ENCODE results near the gene ANGPTL2.

ANGPTL2 gene

GRCh38 chr9:127061411-127061810 lies 61.0 kb downstream of the ANGPTL2 start:
- no peak for TF ChIP-seq TCF12 (IDR thresholded peaks at IDR 0.05; ENCODE audit: low read depth)
- TF ChIP-seq YY1 (IDR thresholded peaks at IDR 0.05; ENCODE audit: low read depth): no peak
- no peak for TF ChIP-seq USF1 (IDR thresholded peaks at IDR 0.05)
- TF ChIP-seq CEBPB (IDR thresholded peaks at IDR 0.05): no peak
- no peak for TF ChIP-seq FOXM1 (IDR thresholded peaks at IDR 0.05; ENCODE audit: borderline replicate concordance, low read depth)
- TF ChIP-seq RAD21 (IDR thresholded peaks at IDR 0.05; ENCODE audit: low read depth): no peak
- no peak for TF ChIP-seq REST (IDR thresholded peaks at IDR 0.05; ENCODE audit: low read depth)
- no peak for TF ChIP-seq TEAD4 (IDR thresholded peaks at IDR 0.05)
- no peak for TF ChIP-seq MAX (IDR thresholded peaks at IDR 0.05)
- TF ChIP-seq NFIC (IDR thresholded peaks at IDR 0.05): no peak
- TF ChIP-seq EP300 (IDR thresholded peaks at IDR 0.05; ENCODE audit: borderline replicate concordance): no peak
- TF ChIP-seq TAF1 (IDR thresholded peaks at IDR 0.05; ENCODE audit: low read depth): no peak
- TF ChIP-seq ZBTB7A (IDR thresholded peaks at IDR 0.05; ENCODE audit: low read depth): no peak
- no peak for TF ChIP-seq EGR1 (IDR thresholded peaks at IDR 0.05)
- TF ChIP-seq CREB1 (IDR thresholded peaks at IDR 0.05; ENCODE audit: low read depth): no peak

GRCh38 chr9:127059765-127060361 lies 62.6 kb downstream of the ANGPTL2 start:
- no peak for TF ChIP-seq EP300 (IDR thresholded peaks at IDR 0.05; ENCODE audit: borderline replicate concordance)
- no peak for TF ChIP-seq MAX (IDR thresholded peaks at IDR 0.05)
- TF ChIP-seq TEAD4 (IDR thresholded peaks at IDR 0.05): no peak
- no peak for TF ChIP-seq NFIC (IDR thresholded peaks at IDR 0.05)
- no peak for TF ChIP-seq REST (IDR thresholded peaks at IDR 0.05; ENCODE audit: low read depth)
- TF ChIP-seq CEBPB (IDR thresholded peaks at IDR 0.05): no peak
- no peak for TF ChIP-seq EGR1 (IDR thresholded peaks at IDR 0.05)
- no peak for TF ChIP-seq TCF12 (IDR thresholded peaks at IDR 0.05; ENCODE audit: low read depth)
- no peak for TF ChIP-seq FOXM1 (IDR thresholded peaks at IDR 0.05; ENCODE audit: borderline replicate concordance, low read depth)
- no peak for TF ChIP-seq CREB1 (IDR thresholded peaks at IDR 0.05; ENCODE audit: low read depth)
- TF ChIP-seq RAD21 (IDR thresholded peaks at IDR 0.05; ENCODE audit: low read depth): no peak
- TF ChIP-seq TAF1 (IDR thresholded peaks at IDR 0.05; ENCODE audit: low read depth): no peak
- TF ChIP-seq USF1 (IDR thresholded peaks at IDR 0.05): no peak
- TF ChIP-seq ZBTB7A (IDR thresholded peaks at IDR 0.05; ENCODE audit: low read depth): no peak
- TF ChIP-seq YY1 (IDR thresholded peaks at IDR 0.05; ENCODE audit: low read depth): no peak

GRCh38 chr9:127059030-127059429 lies 63.4 kb downstream of the ANGPTL2 start:
- TF ChIP-seq CREB1 (IDR thresholded peaks at IDR 0.05; ENCODE audit: low read depth): no peak
- TF ChIP-seq TEAD4 (IDR thresholded peaks at IDR 0.05): no peak

- TF ChIP-seq RAD21 (IDR thresholded peaks at IDR 0.05; ENCODE audit: low read depth) (no peak), NFIC (IDR thresholded peaks at IDR 0.05) (no peak), ZBTB7A (IDR thresholded peaks at IDR 0.05; ENCODE audit: low read depth) (no peak), REST (IDR thresholded peaks at IDR 0.05; ENCODE audit: low read depth) (no peak), CEBPB (IDR thresholded peaks at IDR 0.05) (no peak), EP300 (IDR thresholded peaks at IDR 0.05; ENCODE audit: borderline replicate concordance) (no peak), TCF12 (IDR thresholded peaks at IDR 0.05; ENCODE audit: low read depth) (no peak), USF1 (IDR thresholded peaks at IDR 0.05) (no peak), MAX (IDR thresholded peaks at IDR 0.05) (no peak), EGR1 (IDR thresholded peaks at IDR 0.05) (no peak), CREB1 (IDR thresholded peaks at IDR 0.05; ENCODE audit: low read depth) (no peak), TEAD4 (IDR thresholded peaks at IDR 0.05) (no peak), YY1 (IDR thresholded peaks at IDR 0.05; ENCODE audit: low read depth) (no peak), TAF1 (IDR thresholded peaks at IDR 0.05; ENCODE audit: low read depth) (no peak), FOXM1 (IDR thresholded peaks at IDR 0.05; ENCODE audit: borderline replicate concordance, low read depth) (no peak)
Observed at GRCh38 chr9:127058645-127059021, 63.8 kb downstream of the ANGPTL2 start.

All from Ishikawa (cell line).